Prostate gland (tissue), 2 donors: ENCODE data around the gene THSD4.

Source experiments
- POLR2A ChIP-seq: fragments of 450-650 bp; IDR thresholded peaks from one replicate; pipeline ENCODE4 v1.6.1; 2016; ENCODE audit warnings: antibody characterized with exemption, mild to moderate bottlenecking
- POLR2AphosphoS5 ChIP-seq: sonication (generic); formaldehyde crosslinking; IDR thresholded peaks from one replicate; pipeline ENCODE4 v1.6.1; 2017; ENCODE audit warnings: antibody characterized with exemption
- TF ChIP-seq, protein P1 (sequence below), 4 experiments: fragments of 200-600 bp in 2 of 4; fragments of 450-650 bp in 2 of 4; sonication (generic) in 2 of 4; IDR thresholded peaks; 1 replicate in 3 of 4; 2 replicates in 1 of 4; pipeline ENCODE4 v1.5.1; 2016 to 2019; ENCODE audit warnings: antibody characterized with exemption in 4 of 4, mild to moderate bottlenecking in 2 of 4, moderate library complexity in 2 of 4

DNA sequence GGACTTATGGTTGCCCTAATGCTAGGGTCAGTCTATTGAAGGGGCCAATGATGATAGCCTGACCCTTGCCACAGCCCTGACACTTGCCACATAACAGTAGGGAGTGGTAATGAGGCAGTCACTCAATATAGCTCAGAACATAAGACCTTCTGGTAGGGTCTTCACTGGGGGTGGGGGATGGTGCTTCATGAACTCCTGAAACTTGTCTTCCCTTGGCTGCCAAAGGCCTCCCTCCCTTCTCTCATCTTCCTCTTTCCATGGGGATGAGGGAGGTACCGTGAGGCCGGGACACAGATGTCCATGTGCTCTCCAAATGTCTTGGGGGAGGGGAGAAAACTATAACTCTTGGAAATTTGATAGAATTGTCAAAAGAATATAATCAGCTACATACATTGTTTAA, 21.1 kb upstream of the THSD4 start:
- TF ChIP-seq, protein P1, sequence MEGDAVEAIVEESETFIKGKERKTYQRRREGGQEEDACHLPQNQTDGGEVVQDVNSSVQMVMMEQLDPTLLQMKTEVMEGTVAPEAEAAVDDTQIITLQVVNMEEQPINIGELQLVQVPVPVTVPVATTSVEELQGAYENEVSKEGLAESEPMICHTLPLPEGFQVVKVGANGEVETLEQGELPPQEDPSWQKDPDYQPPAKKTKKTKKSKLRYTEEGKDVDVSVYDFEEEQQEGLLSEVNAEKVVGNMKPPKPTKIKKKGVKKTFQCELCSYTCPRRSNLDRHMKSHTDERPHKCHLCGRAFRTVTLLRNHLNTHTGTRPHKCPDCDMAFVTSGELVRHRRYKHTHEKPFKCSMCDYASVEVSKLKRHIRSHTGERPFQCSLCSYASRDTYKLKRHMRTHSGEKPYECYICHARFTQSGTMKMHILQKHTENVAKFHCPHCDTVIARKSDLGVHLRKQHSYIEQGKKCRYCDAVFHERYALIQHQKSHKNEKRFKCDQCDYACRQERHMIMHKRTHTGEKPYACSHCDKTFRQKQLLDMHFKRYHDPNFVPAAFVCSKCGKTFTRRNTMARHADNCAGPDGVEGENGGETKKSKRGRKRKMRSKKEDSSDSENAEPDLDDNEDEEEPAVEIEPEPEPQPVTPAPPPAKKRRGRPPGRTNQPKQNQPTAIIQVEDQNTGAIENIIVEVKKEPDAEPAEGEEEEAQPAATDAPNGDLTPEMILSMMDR (IDR thresholded peaks at IDR 0.05), result no peak
- TF ChIP-seq POLR2A, result no peak
- TF ChIP-seq POLR2AphosphoS5, result no peak
